Neutrophil (primary cell): ENCODE data around the gene PRPF8.
"Not testable (repeated sequence)": the region's sequence is repeated elsewhere in the genome, so short reads cannot be mapped to it uniquely, and the experiment has no call there.

Experiments
- H3K27ac ChIP-seq: fragments of 200-600 bp; sonication (generic); 2 replicates; pipeline ENCODE4 v1.5.1; 2016; ENCODE audit warnings: mild to moderate bottlenecking, moderate library complexity
- H3K27me3 ChIP-seq: fragments of 200-600 bp; sonication (generic); 2 replicates; pipeline ENCODE4 v1.6.0; 2016; ENCODE audit warnings: mild to moderate bottlenecking
- H3K36me3 ChIP-seq: fragments of 200-600 bp; sonication (generic); 2 replicates; pipeline ENCODE4 v1.5.1; 2017
- H3K4me1 ChIP-seq, 2 experiments: fragments of 200-600 bp in 1 of 2; sonication (generic) in 1 of 2; 1 replicate in 1 of 2; 2 replicates in 1 of 2; pipeline versions ENCODE4 v1.5.1 to v1.6.1; 2013 to 2016; ENCODE audit warnings: low read depth in 1 of 2, low read length in 1 of 2, mild to moderate bottlenecking in 1 of 2, moderate library complexity in 1 of 2; ENCODE audit not compliant: control insufficient read depth in 1 of 2, insufficient read depth in 1 of 2
- H3K4me3 ChIP-seq, 2 experiments: fragments of 200-600 bp in 1 of 2; sonication (generic) in 1 of 2; 1 replicate in 1 of 2; 2 replicates in 1 of 2; pipeline ENCODE4 v1.5.1; 2013 to 2016; ENCODE audit warnings: low read depth in 1 of 2, low read length in 1 of 2, mild to moderate bottlenecking in 1 of 2, moderate library complexity in 1 of 2
- H3K9me3 ChIP-seq: fragments of 200-600 bp; sonication (generic); 2 replicates; pipeline ENCODE4 v1.5.1; 2016
- TF ChIP-seq, protein P1 (sequence below): fragments of 200-600 bp; sonication (generic); IDR thresholded peaks from 2 replicates; pipeline ENCODE4 v1.5.1; 2016; ENCODE audit warnings: antibody characterized with exemption

Gene PRPF8

DNA sequence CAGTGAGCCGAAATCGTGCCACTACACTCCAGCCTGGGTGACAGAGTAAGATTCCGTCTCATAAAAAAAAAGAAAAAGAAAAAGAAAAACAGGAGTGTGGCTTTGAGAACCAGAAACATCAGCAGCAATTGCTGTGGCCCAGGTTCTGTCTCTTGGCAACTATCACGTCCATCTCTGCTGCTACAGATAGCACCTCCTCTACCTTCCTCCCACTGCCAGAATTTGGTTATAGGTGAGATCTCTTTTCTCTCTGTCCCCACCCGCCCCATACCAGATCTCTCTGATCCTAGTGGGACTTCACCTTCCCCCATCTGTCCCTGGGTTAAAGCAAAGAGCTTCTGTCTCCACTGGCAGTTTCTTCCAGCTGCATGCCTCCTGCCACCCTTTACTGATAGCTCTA, 22.4 kb upstream of the PRPF8 start:
- Histone ChIP-seq H3K4me3 (no peak overlapping the region), H3K9me3 (no peaks in the 10 kb centered on the region), H3K27me3 (peaks cover 76% of the 10 kb centered on the region), H3K27ac (no peak overlapping the region), H3K4me1 (peaks cover 21 to 26% of the 10 kb centered on the region in 2 experiments), H3K36me3 (peaks cover 4% of the 10 kb centered on the region)
- TF ChIP-seq, protein P1, sequence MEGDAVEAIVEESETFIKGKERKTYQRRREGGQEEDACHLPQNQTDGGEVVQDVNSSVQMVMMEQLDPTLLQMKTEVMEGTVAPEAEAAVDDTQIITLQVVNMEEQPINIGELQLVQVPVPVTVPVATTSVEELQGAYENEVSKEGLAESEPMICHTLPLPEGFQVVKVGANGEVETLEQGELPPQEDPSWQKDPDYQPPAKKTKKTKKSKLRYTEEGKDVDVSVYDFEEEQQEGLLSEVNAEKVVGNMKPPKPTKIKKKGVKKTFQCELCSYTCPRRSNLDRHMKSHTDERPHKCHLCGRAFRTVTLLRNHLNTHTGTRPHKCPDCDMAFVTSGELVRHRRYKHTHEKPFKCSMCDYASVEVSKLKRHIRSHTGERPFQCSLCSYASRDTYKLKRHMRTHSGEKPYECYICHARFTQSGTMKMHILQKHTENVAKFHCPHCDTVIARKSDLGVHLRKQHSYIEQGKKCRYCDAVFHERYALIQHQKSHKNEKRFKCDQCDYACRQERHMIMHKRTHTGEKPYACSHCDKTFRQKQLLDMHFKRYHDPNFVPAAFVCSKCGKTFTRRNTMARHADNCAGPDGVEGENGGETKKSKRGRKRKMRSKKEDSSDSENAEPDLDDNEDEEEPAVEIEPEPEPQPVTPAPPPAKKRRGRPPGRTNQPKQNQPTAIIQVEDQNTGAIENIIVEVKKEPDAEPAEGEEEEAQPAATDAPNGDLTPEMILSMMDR, result no peak

DNA sequence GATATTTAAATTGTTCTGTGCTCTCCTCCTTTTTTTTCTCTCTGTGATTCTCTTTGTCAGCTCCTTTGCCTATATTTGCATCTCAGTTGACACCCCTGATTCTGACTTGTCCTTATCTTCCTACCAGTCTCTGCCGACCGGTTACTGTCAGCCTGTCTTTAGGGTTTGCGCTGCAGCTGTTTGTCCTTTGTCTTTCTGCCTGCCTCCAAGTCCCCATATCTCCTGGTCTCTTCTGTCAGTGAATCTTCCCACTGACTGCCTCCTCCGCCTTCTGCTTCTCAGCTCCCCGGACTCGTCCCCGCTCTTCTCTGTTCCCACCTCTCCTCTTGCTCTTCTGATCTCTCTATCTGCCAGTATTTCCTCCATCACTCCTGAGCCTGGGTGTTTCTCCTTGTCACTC, 20.3 kb upstream of the PRPF8 start:
- peaks cover 61% of the 10 kb centered on the region for H3K27me3 ChIP-seq

DNA sequence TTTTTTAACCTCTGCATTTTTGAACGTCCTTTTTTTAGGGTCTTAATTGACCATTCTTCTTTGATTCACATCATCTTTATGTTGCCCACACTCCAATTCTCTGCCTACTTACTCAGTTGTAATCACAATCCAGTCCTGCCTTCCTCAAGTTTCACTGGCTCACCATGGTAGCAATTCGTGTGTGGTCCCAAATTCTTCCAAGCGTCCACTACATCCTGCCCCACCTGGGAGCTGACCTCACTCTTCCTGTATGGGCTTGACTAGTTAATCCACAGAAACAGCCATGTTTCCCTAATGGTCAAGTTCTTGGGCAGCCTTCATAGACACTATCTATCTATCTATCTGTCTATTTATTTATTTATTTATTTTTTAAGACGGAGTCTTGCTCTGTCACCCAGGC, 18.4 kb upstream of the PRPF8 start:
- H3K4me3 ChIP-seq, result no peak overlapping the region
- no peaks in the 10 kb centered on the region for H3K9me3 ChIP-seq
- H3K4me1 ChIP-seq, result no peaks in the 10 kb centered on the region
- H3K27me3 ChIP-seq, result peaks cover 43% of the 10 kb centered on the region
- TF ChIP-seq, protein P1, result no peak
- no peak overlapping the region for H3K27ac ChIP-seq
- no peaks in the 10 kb centered on the region for H3K36me3 ChIP-seq

More for the DNA sequence above, 20.3 kb upstream of the PRPF8 start:
- Histone ChIP-seq H3K36me3 (no peaks in the 10 kb centered on the region), H3K27ac (no peak overlapping the region), H3K4me1 (peaks cover 11 to 15% of the 10 kb centered on the region in 2 experiments), H3K4me3 (no peak overlapping the region), H3K9me3 (no peaks in the 10 kb centered on the region)
- TF ChIP-seq, protein P1, result no peak

DNA sequence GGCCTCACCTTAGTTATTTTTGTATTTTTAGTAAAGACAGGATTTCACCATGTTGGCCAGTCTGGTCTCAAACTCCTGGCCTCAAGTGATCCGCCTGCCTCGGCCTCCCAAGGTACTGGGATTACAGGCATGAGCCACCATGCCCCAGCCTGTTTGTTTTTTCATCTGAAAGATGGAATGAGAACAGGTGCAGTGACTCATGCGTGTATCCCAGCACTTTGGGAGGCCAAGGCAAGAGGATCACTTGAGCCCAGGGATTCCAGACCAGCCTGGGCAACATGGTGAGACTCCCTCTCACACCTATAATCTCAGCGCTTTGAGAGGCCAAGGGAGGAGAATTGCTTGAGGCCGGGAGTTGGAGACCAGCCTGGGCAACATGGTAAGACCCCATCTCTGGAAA, 15.2 kb upstream of the PRPF8 start:
- H3K36me3 ChIP-seq, H3K4me3 ChIP-seq, H3K9me3 ChIP-seq, H3K4me1 ChIP-seq, H3K27ac ChIP-seq: not testable (repeated sequence)
- H3K27me3 ChIP-seq, result peaks cover 12% of the 10 kb centered on the region

DNA sequence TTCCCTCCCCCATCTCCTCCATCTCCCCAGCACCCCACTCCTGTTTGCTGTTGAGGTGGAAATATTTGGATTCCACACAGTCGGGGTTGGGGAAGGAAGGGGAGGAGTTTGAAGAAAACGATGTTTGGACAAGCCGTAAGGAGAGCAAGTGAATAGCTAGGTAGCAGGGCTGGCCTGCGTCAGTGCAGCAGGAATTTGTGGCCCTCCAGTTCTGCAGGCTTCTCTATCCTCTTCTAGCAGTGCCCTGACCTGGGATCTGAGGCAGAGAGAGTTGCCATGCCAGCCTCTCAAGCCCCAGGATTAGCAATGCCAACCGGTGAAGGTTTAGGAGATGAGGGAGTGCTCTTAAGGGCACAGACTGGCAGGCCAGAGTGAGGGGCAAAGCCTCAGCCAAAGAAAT, 13.0 kb upstream of the PRPF8 start:
- no peak overlapping the region for H3K27ac ChIP-seq
- no peaks in the 10 kb centered on the region for H3K36me3 ChIP-seq
- TF ChIP-seq, protein P1, result no peak
- no peak overlapping the region for H3K4me3 ChIP-seq
- H3K9me3 ChIP-seq, result no peaks in the 10 kb centered on the region
- H3K4me1 ChIP-seq, result no peaks in the 10 kb centered on the region
- peaks cover 4% of the 10 kb centered on the region for H3K27me3 ChIP-seq

DNA sequence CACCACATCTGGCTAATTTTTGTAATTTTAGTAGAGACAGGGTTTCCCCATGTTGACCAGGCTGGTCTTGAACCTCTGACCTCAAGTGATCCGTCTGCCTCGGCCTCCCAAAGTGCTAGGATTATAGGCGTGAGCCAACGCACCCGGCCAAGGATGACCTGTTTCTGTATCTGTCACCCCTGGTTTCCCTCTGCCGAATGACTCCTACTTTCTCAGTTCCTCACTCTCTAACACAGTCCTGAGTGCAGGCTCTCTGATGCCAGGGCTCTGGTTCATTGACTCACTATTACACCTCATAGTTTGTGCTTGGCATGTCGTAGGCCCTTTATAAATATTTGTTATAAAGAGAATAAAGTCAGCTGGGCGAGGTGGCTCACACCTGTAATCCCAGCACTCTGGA, 10.7 kb upstream of the PRPF8 start:
- H3K9me3 ChIP-seq, result no peaks in the 10 kb centered on the region
- TF ChIP-seq, protein P1, result no peak
- no peak overlapping the region for H3K4me3 ChIP-seq
- H3K27ac ChIP-seq, result no peak overlapping the region
- H3K4me1 ChIP-seq, result no peaks in the 10 kb centered on the region
- H3K27me3 ChIP-seq, result peaks cover 4% of the 10 kb centered on the region
- H3K36me3 ChIP-seq, result no peaks in the 10 kb centered on the region
